Dendritic cell treated with granulocyte-macrophage colony-stimulating factor and Interleukin-4, amounts not matched to agents 40 ng/mL and 50 ng/mL, for 4 days (primary cell): ENCODE measurements around the gene NCAPH2.

Experiments
- H3K27ac Mint-ChIP-seq: one replicate; pipeline ENCODE4 v1.8.0; 2022; ENCODE audit warnings: mild to moderate bottlenecking, mixed read lengths
- H3K27me3 Mint-ChIP-seq: one replicate; pipeline ENCODE4 v1.8.0; 2022; ENCODE audit warnings: mild to moderate bottlenecking, mixed read lengths
- H3K36me3 Mint-ChIP-seq: one replicate; pipeline ENCODE4 v1.8.0; 2022; ENCODE audit warnings: low read depth, mixed read lengths
- H3K4me1 Mint-ChIP-seq: one replicate; pipeline ENCODE4 v1.8.0; 2022; ENCODE audit warnings: low read depth, mixed read lengths
- H3K4me3 Mint-ChIP-seq: one replicate; pipeline ENCODE4 v1.8.0; 2022; ENCODE audit warnings: mild to moderate bottlenecking, moderate library complexity, mixed read lengths
- H3K9me3 Mint-ChIP-seq: one replicate; pipeline ENCODE4 v1.8.0; 2022; ENCODE audit warnings: mixed read lengths
- intact Hi-C: fragments of 100-400 bp; cut with micrococcal nuclease; formaldehyde crosslinking; loops from one replicate; pipeline ENCODE4 v1.15.0; 2022

The NCAPH2 gene

GRCh38 chr22:50544078-50544745, 36.2 kb downstream of the NCAPH2 start:
- Mint-ChIP-seq H3K27me3 (peaks cover 20% of the 10 kb centered on the region), H3K36me3 (peaks cover 8% of the 10 kb centered on the region), H3K4me3 (peak overlapping the region; percentile 60), H3K9me3 (no peaks in the 10 kb centered on the region), H3K4me1 (peaks cover 42% of the 10 kb centered on the region), H3K27ac (peak overlapping the region; percentile 95)
- intact Hi-C loops = loop anchor here (1.0 to 2.0 kb wide), 3 partner anchors 17 to 77 kb away; partner anchors contain the start of gene SYCE3

- Mint-ChIP-seq H3K36me3 (peaks cover 8% of the 10 kb centered on the region), H3K9me3 (no peaks in the 10 kb centered on the region), H3K27me3 (peaks cover 25% of the 10 kb centered on the region), H3K4me3 (no peak overlapping the region), H3K4me1 (peaks cover 45% of the 10 kb centered on the region), H3K27ac (peak overlapping the region; percentile 95)
- intact Hi-C loops = loop anchor here (1.0 to 2.0 kb wide), 3 partner anchors 18 to 76 kb away; partner anchors contain the start of gene SYCE3
Measured at GRCh38 chr22:50544746-50545253, 36.8 kb downstream of the NCAPH2 start.

GRCh38 chr22:50545522-50546325, 37.7 kb downstream of the NCAPH2 start, which contains the start of gene KLHDC7B:
Gene KLHDC7B (plus strand): TSS chr22:50545899. CDS start chr22:50546244, 345 bp downstream.
- intact Hi-C loops = loop anchor here (2.0 kb wide), 2 partner anchors 19 to 75 kb away; no protein-coding TSS in a partner anchor
- no peak within 1 kb of the TSS for H3K4me3 Mint-ChIP-seq
- H3K4me1 Mint-ChIP-seq = peaks cover 50% of the 10 kb centered on the region
- H3K9me3 Mint-ChIP-seq = no peaks in the 10 kb centered on the region
- H3K27me3 Mint-ChIP-seq = peaks cover 27% of the 10 kb centered on the region
- H3K36me3 Mint-ChIP-seq = peaks cover 8% of the 10 kb centered on the region
- H3K27ac Mint-ChIP-seq = peak within 1 kb of the TSS; percentile 95

- intact Hi-C loops = no loop called here
- peaks cover 46% of the 10 kb centered on the region for H3K4me1 Mint-ChIP-seq
- peak overlapping the region; percentile 95 for H3K27ac Mint-ChIP-seq
Measured at GRCh38 chr22:50546326-50547262, 38.6 kb downstream of the NCAPH2 start.

GRCh38 chr22:50547263-50547985, 39.4 kb downstream of the NCAPH2 start:
- peaks cover 27% of the 10 kb centered on the region for H3K27me3 Mint-ChIP-seq
- H3K4me3 Mint-ChIP-seq = peak overlapping the region; percentile 44
- H3K36me3 Mint-ChIP-seq = peaks cover 5% of the 10 kb centered on the region
- intact Hi-C loops = no loop called here
- peaks cover 44% of the 10 kb centered on the region for H3K4me1 Mint-ChIP-seq
- no peaks in the 10 kb centered on the region for H3K9me3 Mint-ChIP-seq
- peak overlapping the region; percentile 64 for H3K27ac Mint-ChIP-seq

More at GRCh38 chr22:50546326-50547262, 38.6 kb downstream of the NCAPH2 start:
- Mint-ChIP-seq H3K4me3 (no peak overlapping the region), H3K9me3 (no peaks in the 10 kb centered on the region), H3K36me3 (peaks cover 8% of the 10 kb centered on the region), H3K27me3 (peaks cover 27% of the 10 kb centered on the region)

- Mint-ChIP-seq H3K4me3 (peak overlapping the region; percentile 34), H3K9me3 (no peaks in the 10 kb centered on the region), H3K27me3 (peaks cover 27% of the 10 kb centered on the region), H3K4me1 (peaks cover 39% of the 10 kb centered on the region), H3K27ac (peak overlapping the region; percentile 64), H3K36me3 (no peaks in the 10 kb centered on the region)
- intact Hi-C loops = no loop called here
Measured at GRCh38 chr22:50548040-50548920, 40.3 kb downstream of the NCAPH2 start.

- H3K27ac Mint-ChIP-seq = peak overlapping the region; percentile 76
- H3K4me3 Mint-ChIP-seq = peak overlapping the region; percentile 57
- no peaks in the 10 kb centered on the region for H3K36me3 Mint-ChIP-seq
- peaks cover 39% of the 10 kb centered on the region for H3K4me1 Mint-ChIP-seq
- intact Hi-C loops = no loop called here
- H3K9me3 Mint-ChIP-seq = no peaks in the 10 kb centered on the region
- H3K27me3 Mint-ChIP-seq = peaks cover 27% of the 10 kb centered on the region
Measured at GRCh38 chr22:50548921-50549790, 41.1 kb downstream of the NCAPH2 start.

GRCh38 chr22:50550395-50550794, 42.4 kb downstream of the NCAPH2 start:
- H3K27ac Mint-ChIP-seq = no peak overlapping the region

GRCh38 chr22:50551160-50551752, 43.2 kb downstream of the NCAPH2 start:
- H3K9me3 Mint-ChIP-seq = no peaks in the 10 kb centered on the region
- H3K27ac Mint-ChIP-seq = no peak overlapping the region
- H3K4me3 Mint-ChIP-seq = no peak overlapping the region
- intact Hi-C loops = no loop called here
- peaks cover 24% of the 10 kb centered on the region for H3K27me3 Mint-ChIP-seq
- H3K36me3 Mint-ChIP-seq = no peaks in the 10 kb centered on the region
- H3K4me1 Mint-ChIP-seq = peaks cover 25% of the 10 kb centered on the region

More at GRCh38 chr22:50550395-50550794, 42.4 kb downstream of the NCAPH2 start:
- no peaks in the 10 kb centered on the region for H3K36me3 Mint-ChIP-seq
- H3K4me3 Mint-ChIP-seq = no peak overlapping the region
- peaks cover 28% of the 10 kb centered on the region for H3K4me1 Mint-ChIP-seq
- no peaks in the 10 kb centered on the region for H3K9me3 Mint-ChIP-seq
- intact Hi-C loops = no loop called here
- peaks cover 26% of the 10 kb centered on the region for H3K27me3 Mint-ChIP-seq

GRCh38 chr22:50553310-50553709, 45.3 kb downstream of the NCAPH2 start:
- H3K4me3 Mint-ChIP-seq = no peak overlapping the region
- H3K27ac Mint-ChIP-seq = no peak overlapping the region
- intact Hi-C loops = no loop called here
- no peaks in the 10 kb centered on the region for H3K36me3 Mint-ChIP-seq
- H3K27me3 Mint-ChIP-seq = peaks cover 11% of the 10 kb centered on the region
- peaks cover 20% of the 10 kb centered on the region for H3K4me1 Mint-ChIP-seq
- no peaks in the 10 kb centered on the region for H3K9me3 Mint-ChIP-seq

GRCh38 chr22:50556703-50557102, 48.7 kb downstream of the NCAPH2 start:
- H3K4me3 Mint-ChIP-seq = no peak overlapping the region
- H3K9me3 Mint-ChIP-seq = no peaks in the 10 kb centered on the region
- no peaks in the 10 kb centered on the region for H3K36me3 Mint-ChIP-seq
- H3K4me1 Mint-ChIP-seq = peaks cover 5% of the 10 kb centered on the region
- intact Hi-C loops = no loop called here
- H3K27ac Mint-ChIP-seq = no peak overlapping the region
- H3K27me3 Mint-ChIP-seq = peaks cover 2% of the 10 kb centered on the region
